NCI-H2196 treated with DMSO at 0.1 percent for 48 hours (cell line): ENCODE measurements around the gene TRAF3IP3.

Experiments
- DNase-seq: peaks from one replicate; lab custom pipeline; 2025; ENCODE audit not compliant: unreplicated experiment; lab: John Stamatoyannopoulos, UW

Gene TRAF3IP3

GRCh38 chr1:209823143-209824041 is 67.5 kb downstream of the TRAF3IP3 start:
- DNase-seq: peak; percentile 30

GRCh38 chr1:209825591-209826434 is 70.0 kb downstream of the TRAF3IP3 start:
- no peak for DNase-seq

- DNase-seq: peak; percentile 81
These were observed 71.8 kb downstream of the TRAF3IP3 start, which contains the start of gene UTP25 for GRCh38 chr1:209827384-209828262. Gene UTP25 (plus strand): TSS chr1:209827972. CDS start chr1:209828064, 92 bp downstream.

- DNase-seq: no peak
These were observed 73.9 kb downstream of the TRAF3IP3 start for GRCh38 chr1:209829716-209830115.

GRCh38 chr1:209830722-209831121 is 74.9 kb downstream of the TRAF3IP3 start:
- no peak for DNase-seq

- DNase-seq: no peak
These were observed 75.8 kb downstream of the TRAF3IP3 start for GRCh38 chr1:209831615-209832014.
